HT-29 (cell line): Measurements from ENCODE around the gene MLC1. TPM values are rescaled to one million over a fixed set of nuclear protein-coding genes. Genes with fewer than 3 reads are reported as not detected.

Experiments used
- DNase-seq: peaks from one replicate; pipeline ENCODE4 v3.0.0-alpha.2; 2015; ENCODE audit warnings: low spot score
- total RNA-seq: library from RNA; depleted of rRNA; stranded (reverse); fragments of >200 nt; shearing (Covaris generic); gene quantifications from 2 replicates; pipeline ENCODE4 v1.2.3, GENCODE V29; 2014

The MLC1 gene
- total RNA-seq, 1 experiment from 2014 or later, result not detected

DNA sequence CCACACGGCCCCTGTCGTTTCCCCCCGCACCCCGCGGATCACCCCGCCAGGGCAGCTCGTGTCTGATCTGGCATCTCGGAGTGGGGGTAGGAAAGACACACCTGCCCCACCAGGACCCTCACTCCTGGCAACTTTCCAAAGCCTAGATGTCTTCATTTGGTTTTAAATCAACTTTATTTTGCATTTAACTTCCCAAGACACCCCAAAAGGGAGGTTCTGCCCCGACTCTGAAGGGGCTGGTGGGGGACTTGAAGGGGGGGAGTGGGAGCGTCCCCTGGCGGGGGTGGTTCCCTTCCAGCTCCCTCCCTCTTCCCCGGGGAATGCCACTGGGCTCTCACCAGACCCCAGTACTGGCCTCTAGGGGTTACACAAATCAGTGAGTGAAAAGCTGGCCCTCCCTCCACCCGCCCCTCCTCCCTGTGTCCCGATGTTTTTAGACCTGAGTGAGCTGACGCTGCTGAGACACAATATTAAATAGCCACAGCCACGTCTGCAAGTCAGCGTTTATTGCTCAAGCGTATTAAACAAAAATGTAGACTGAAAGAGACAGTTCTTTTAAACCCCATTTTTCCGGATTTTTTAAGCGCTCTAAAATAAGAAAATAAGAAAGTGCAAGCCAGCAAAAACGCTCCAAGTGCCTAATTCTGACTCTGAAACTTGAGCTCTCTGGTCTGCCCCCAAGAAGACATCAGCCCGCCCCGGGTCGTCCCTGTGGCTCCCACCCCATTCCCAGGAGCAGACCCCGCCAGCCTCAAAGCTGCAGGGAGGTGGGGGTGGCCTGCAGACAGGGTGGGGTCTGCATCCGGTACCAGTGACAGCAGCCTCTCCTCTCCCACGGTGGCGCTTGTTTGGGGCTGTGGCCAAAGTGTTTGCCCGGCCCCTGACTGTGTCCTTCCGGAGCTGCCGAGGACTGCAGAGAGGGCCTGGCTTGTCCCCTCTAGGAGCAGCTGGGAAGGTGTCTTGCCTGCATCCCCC is 26.0 kb downstream of the MLC1 start:
- no peak for DNase-seq

DNA sequence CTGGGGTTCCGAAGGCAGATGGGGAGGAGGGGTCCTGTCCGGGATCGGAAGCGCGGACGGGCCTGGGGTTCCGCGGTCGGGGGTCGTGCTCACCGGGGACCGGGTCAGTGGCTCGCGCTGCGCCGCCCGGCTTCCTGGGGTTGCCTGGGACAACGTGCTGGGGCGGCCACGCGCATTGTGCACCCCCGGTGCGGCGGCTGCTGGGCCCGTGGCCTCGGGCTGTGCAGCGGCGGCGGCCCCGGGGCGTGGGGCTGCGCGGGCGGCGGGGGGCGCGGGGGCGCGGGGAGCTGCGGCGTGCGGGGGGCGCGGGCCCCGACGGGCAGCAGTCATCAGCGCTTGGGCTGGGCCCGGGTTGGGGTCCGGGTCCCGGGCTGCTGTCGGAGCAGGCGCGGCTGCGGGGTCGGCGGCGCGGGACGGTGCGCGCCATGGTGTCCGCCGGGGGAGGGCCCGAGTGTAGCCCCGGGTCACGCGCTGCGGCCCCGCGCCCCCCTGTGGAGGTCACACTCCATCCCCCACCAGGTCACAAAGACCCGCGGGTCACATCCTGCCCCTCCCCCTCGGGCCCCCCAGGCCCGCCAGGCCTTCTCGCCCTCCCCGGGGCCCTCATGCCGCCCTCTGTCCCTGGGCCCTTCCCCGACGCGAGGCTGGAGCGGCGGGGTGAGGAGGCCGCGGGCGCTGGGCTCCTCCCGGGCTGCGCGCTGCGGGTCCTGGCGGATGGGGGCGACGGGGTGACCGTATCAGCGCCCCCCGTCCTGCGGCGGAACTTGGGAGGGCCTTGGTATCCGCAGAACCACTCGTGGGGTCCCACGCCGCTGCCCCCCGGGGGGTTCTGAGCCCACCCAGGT is 26.9 kb downstream of the MLC1 start, which contains the start of gene TTLL8:
TTLL8 (minus strand) TSS at position 238 of the 845 bp plus-strand sequence.
- DNase-seq, result no peak

DNA sequence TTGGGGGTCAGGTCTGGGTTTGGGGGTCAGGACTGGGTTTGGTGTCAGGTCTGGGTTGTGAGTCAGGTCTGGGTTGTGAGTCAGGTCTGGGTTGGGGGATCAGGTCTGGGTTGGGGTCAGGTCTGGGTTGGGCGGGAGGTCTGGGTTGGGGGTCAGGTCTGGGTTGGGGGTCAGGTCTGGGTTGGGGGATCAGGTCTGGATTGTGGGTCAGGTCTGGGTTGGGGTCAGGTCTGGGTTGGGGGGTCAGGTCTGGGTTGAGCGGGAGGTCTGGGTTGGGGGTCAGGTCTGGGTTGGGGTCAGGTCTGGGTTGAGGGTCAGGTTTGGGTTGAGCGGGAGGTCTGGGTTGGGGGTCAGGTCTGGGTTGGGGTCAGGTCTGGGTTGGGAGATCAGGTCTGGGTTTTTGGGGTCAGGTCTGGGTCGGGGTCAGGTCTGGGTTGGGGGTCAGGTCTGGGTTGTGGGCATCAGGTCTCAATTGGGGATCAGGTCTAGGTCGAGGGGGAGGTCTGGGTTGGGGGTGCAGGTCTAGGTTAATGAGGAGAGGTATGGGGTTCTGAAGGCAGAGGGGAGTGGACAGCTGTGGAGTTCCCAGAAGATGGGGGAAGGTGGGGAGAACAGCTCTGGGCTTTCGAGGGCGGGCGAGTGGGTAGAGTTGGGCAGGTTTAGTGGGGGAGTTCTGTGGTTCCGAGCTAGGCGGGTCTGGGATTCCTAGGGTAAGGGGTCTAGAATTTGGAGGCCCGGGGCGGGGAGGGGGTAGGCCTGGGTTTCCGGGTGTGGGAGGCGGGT is 27.8 kb downstream of the MLC1 start:
- DNase-seq, result no peak

DNA sequence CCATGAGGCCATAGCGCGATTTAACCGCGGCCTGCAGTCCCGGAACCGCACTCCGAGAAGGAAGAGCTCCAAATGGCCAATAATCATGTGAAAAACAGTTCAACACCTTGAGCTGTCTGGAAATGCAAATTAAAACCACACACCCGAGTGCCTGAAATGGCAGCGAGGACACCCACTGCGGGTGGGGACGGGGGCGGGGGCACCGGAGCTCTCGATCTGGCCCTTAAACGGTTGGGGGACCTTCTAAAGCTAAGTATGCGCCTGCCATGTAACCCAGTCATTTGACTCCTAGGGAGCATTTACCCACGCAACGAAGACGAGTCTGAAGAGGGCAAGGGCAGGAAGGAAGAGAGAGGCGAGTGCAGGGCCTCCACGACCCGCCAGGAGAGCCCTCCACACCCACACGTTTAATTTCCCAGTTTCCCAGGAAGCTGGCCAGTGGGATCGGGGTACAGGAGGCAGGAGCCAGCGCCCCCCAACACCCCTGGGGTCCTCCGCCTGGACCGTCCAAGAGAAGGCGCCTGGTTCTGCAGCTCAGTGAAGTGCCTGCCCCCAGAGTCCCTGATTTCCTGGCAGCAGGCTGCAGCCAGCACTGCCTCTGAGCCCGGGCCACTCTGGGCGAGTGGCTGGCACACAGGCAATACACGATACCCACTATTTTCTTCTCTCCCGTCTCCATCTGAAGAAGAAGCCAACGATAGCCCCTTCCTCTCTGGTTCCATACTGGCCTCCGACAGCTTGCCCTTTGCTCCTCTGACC is 28.8 kb downstream of the MLC1 start:
- DNase-seq, result no peak

DNA sequence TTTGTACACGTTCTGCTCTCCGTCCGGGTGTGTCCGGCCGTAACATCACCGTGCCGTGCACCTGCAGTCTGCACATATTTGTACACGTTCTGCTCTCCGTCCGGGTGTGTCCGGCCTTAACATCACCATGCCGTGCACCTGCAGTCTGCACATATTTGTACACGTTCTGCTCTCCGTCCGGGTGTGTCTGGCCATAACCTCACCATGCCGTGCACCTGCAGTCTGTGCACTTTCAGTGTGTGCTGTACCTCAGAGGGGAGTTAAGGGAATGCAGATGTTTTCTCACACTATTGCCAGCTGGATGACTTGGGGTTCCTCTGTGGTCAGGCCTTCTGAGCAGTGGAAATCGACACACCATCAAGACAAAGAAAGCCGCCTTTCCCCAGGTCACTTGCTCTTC is 31.4 kb downstream of the MLC1 start:
- DNase-seq, result no peak

DNA sequence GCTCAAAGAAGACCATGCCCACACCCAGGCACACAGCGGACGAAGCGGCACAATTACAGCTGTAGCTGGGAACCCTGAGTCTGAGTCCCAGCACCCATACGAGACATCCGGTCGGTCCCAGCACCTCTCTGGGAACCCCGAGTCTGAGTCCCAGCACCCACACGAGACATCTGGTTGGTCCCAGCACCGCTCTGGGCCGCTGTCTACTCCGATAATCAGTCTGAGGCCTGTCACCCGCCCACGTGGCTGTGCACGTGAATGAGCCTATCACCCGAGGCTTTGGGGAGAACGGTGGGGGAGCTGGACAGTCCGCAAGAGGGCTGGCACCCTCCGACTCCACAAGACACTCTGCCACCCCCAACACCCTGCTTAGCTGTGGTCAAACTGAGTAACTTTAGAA is 33.3 kb downstream of the MLC1 start:
- no peak for DNase-seq

DNA sequence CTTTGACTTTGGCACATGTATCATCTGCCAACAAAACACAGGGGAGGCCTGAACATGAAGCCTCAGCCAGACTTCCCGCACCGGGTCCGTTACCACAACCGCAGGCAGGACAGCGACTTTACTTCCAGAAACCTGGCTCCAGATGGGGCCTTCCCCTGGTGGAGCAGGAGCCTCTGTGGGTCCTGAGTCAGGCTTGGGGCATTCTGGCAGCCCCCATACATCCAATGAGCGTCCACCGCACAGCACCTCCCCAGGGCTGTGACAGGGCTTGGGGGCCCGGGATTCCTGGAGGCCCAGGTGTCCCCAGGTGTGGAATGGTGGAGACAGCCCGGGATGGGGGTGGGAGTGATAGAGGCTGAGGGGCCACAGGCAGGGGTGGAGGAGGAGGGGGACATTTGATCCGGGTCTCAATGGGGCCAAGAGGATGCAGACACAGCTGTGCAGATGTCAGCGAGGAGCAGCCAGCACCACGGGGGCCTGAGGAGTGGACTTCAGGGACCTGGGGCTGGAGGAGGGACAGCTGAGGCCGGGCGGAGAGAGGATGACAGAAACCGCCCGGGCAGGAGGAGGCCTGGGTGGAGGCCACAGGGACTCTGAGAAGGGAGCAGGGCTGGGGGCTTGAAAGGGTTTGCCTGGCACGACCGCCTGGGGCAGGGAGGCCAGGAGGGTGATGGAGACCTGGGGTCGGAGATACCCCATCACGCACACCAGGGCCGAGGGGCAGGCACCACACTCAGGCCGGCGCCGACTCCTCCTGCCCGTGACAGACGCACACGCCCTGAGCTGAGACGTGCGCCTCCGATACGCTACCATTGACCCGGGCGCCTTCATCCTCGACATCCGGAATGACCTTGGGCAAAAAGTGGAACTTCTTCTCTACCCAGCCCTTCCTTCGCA is 35.7 kb downstream of the MLC1 start:
- no peak for DNase-seq

DNA sequence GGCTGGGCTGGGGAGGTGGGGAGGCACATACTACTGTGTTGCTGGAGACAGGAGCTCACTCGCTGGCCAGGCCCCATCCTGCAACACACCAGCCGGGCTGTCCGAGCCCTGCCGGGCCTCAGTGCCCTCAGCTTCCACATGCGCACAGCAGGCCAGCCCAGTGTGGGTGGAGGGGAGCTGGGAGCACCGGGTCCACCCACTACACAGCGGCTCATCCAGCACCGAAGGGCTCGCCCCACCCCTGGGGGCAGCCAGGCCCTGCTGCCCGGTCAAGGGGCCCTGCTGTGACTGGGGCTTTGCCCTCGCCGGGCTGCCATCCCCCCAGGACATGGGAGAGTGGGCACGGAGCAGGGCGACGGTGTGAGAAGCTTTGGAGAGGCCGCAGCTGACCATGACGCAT is 36.4 kb downstream of the MLC1 start:
- no peak for DNase-seq

DNA sequence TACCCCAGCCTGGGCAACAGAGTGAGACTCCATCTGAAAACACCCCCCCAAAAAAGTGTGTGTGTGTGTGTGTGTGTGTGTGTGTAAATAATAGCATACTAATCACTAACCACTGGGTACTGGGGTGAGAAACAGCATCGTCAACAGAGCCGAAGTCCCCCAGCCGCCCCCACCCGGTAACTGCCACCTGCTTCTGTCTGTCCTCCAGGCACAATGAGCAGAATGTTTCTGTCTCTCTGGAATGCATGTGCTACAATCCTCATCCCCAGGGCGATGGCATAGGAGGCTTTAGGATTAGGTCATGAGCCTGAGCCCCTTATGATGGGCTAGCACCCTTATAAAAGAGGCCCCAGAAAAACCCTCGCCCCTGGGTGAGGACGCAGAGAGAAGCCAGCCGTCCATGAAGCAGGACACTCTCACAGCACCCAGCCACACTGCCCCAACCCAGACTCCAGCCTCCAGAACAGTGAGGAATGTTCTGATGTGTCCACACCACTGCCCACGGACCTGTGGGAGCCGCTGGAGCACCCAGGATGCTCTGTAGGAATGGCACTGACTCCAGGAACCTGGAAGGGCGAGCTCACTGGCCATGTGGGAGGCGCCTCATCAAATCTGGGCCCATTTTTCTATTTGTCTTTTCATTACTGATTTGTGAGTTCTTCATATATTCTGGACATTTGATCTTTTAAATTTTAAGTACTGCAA is 37.0 kb downstream of the MLC1 start:
- DNase-seq, result no peak

DNA sequence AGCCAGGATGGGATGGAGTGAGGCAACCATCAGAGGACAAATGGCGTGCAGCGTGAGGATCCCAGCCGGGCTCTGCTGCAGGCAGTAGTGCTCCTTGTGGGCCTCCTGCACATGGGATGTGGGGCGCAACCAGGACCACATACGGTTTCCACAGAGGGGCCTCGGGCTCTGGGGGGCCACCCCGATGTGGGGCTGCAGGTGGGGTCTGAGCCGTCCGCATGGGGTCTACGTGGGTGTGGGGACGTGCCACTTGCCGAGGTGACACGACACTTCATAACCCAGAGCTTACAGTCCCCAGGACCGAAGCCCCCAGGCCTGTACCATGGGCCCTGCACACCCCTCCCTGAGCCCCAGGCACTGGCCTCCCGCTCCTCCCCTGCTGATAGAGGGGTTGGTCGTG is 37.9 kb downstream of the MLC1 start:
- DNase-seq, result no peak

DNA sequence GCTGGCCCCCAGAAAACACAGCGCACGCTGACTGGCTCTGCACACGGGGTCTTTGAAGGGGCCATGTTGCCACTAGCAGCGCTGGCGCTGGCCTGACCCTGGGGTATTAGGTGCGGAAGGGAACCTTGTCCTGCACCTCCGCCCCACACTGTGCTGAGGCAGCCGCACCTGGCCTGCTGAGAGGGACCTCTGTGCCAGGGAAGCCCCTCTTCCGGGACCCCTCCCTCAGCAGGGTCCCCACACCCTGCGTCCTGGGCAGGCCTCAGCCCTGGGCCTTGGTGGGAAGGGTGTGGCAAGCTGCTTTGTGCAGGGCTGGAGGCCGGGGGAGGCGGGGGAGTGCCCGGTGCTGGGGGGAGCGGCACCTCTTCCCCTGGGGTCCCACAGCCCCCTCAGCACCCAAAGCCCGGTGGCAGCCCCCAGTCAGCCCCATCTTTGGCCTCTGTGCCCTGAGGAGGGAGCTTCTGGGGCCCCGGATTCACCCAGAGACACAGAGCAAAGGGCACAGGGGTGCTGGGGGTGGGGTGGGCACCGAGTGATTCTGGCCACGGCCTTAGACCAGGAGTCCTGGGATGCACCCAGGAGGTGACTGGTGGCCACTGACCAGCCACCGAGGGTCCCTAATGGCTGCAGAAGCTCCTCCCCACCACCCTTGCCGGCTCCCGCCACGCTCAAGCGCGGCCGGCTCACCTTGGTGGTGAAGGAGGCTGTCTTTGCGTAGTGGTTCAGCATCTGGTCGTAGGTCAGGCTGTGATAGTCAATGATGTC is 38.6 kb downstream of the MLC1 start:
- DNase-seq, result no peak

DNA sequence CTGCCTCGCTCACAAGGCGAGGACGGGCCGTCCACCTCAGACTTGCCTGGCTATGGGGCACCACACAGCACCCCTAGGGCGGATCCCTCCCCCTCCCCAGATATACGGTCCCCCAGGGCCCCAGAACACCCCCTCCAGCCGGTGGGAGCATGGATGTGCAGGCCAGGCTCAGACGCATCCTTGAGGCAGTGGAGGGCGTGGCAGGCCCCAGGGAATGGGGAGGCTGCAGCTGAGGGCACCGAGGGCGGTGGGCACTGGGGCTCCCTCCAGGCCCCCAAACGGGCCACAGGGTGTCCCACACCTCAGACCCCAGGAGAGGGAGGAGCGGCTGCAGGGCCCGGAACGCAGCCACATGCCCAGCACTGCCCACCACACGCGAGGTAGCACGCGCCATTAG is 39.2 kb downstream of the MLC1 start:
- no peak for DNase-seq

DNA sequence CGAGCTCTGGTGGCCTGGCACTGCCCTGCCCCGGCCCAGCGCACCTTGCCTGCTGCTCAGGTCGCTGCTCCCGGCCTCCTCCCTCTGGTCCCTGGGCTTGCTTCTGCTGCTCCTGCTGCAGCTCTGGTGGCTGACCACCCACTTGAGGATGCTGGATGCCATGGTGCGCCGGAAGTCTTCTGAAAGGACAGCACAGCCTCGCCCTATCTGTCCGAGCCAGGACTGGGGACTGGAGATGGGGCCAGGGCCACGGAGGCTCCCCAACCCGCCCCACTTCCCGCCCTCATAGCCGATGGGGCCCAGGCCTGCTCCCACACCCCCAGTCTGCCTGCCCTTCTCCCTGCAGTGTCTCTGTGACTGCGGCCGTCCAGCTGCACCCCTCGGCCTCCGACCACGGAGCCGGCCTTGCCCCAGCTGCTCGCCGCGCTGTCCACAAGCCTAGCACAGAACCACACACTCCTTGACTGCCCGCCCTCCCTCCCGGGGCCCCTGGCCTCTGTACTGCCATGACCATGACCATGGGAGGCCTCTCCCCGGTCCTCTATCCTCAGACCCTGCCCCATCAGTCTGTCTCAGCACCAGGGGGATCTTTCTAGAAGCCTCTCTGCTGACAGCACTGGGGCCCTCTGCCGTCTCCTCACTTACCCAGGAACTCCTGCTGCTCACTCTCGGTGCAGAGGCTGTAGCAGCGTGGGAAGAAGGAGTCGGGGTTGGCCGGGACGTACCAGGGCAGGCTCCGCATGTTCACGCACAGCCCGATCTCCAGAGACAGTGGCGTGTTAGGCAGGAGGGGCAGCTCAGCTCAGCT is 39.8 kb downstream of the MLC1 start:
- DNase-seq, result no peak

DNA sequence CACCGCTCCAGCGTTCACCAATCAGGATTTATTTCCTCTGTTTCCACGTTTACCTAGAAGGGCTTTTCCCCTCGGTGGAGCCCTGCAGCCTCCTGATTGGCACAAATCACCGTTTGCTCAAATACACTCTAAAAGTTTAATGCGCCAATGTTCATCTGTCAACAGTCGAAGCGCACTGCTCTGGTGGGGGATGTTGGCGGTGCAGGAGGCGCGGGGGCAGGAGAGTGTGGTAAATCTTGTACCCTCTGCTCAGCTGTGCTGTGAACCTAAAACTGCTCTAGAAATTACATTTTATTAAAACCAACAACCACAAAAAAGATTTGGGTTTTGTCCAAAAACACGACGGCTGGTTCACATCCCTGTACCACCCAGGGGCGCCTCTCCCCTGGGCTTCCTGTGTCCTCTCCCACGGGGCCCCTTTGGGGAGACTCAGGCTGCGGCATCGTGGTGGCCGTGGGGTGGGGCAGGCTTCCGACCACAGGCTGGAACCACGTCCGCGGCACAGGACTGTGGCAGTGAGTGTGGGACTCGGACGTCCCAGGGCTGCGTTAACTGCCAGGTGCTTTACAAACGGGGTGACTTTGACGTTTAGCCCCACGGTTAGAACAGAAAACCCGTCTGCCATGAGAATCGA is 40.6 kb downstream of the MLC1 start:
- DNase-seq, result no peak

DNA sequence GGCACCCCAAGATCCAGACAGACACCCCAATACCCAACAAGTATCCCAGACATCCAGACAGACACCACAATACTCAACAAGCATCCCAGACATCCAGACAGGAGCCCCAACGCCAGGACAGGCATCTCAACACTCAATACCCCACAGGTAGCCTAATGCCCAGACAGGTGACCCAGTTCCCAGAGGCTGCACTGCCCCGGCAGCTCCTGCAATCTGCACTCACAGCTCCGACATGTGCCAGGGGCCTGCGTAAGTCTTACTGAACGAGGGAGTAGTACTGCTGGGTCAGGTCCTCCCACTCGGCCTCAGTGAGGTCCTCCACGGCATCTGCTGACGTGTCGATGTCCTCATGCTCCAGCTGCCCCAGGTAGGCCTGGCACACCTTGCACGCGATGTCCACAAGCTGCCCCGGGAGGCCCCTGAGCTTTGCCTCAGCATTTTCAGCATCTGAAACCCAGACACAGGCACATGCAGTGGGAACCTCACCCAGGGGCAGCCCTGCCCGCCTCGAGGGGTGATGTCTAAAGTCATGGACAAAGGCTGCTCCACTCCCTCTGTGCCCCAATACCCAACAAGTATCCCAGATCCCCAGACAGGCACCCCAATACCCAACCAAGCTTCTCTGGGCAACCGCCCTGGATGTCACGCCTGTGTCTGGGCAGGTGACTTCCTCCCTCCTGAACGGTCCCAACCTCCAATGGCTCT is 43.7 kb downstream of the MLC1 start:
- DNase-seq, result no peak

DNA sequence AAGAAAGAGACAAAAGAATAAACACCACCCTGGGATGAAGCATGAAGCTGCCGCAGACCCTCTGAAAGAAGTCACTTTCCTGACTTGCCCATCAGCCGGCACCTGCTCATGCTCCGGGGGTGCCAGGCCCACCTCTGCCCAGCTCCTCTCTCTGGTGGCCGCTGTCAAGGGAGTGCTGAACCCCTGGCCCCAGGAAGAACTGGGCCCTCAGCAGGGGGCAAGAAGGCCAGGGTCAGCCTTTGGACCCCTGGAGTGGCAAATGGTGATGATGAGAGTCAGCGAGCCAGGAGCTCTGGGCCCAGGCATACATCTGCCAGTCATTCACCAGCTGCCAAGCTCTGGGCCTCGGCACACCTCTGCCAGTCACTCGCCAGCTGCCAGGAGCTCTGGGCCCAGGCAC is 44.5 kb downstream of the MLC1 start:
- no peak for DNase-seq
